NB4 (cell line): ENCODE results near the gene VEGFB.
A peak's percentile ranks its signal among the peaks of the same experiment; 100 is the strongest.

Source experiments
- DNase-seq: peaks from one replicate; pipeline ENCODE4 v3.0.0; 2010; ENCODE audit warnings: low read depth
- H3K4me3 ChIP-seq: one replicate; pipeline ENCODE4 v1.5.1; 2011; ENCODE audit warnings: mild to moderate bottlenecking, low read depth, low read length, moderate library complexity
- CTCF ChIP-seq: IDR thresholded peaks from one replicate; pipeline ENCODE4 v1.5.1; 2012; ENCODE audit warnings: low read depth, low read length
- MAX ChIP-seq: IDR thresholded peaks from 2 replicates; pipeline ENCODE4 v1.6.1; 2011; ENCODE audit warnings: low read depth, low read length
- MYC ChIP-seq: IDR thresholded peaks from 2 replicates; pipeline ENCODE4 v1.6.1; 2011; ENCODE audit warnings: low read depth, low read length
- POLR2A ChIP-seq: IDR thresholded peaks from 2 replicates; pipeline ENCODE4 v1.6.1; 2011; ENCODE audit warnings: mild to moderate bottlenecking; ENCODE audit not compliant: insufficient read length; ENCODE audit errors: extremely low read depth

VEGFB gene

GRCh38 chr11:64278576-64279190 lies 44.3 kb downstream of the VEGFB start:
- TF ChIP-seq CTCF, result no peak
- no peak for TF ChIP-seq MAX
- no peak for TF ChIP-seq POLR2A
- TF ChIP-seq MYC, result no peak
- DNase-seq, result no peak
- H3K4me3 ChIP-seq, result no peak overlapping the region

- no peak overlapping the region for H3K4me3 ChIP-seq
- TF ChIP-seq MYC (no peak), CTCF (no peak), MAX (no peak), POLR2A (no peak)
- DNase-seq, result no peak
Measured at GRCh38 chr11:64281957-64282770, 47.8 kb downstream of the VEGFB start.

- no peak for DNase-seq
- TF ChIP-seq MYC (no peak), CTCF (no peak), POLR2A (no peak), MAX (no peak)
- no peak overlapping the region for H3K4me3 ChIP-seq
Measured at GRCh38 chr11:64283092-64283491, 48.7 kb downstream of the VEGFB start.

- peak within 1 kb of the TSS; percentile 72 for H3K4me3 ChIP-seq
- peak; percentile 94 for DNase-seq
- TF ChIP-seq MAX (no peak), POLR2A (peak; percentile 56), CTCF (no peak), MYC (peak; percentile 7; the same call in 1 of the 2 replicates)
Measured at GRCh38 chr11:64284048-64284961, 49.9 kb downstream of the VEGFB start, which contains the start of gene BAD. BAD (minus strand) TSS chr11:64284665; CDS start chr11:64284368, 297 bp downstream.

- H3K4me3 ChIP-seq, result peak within 1 kb of the TSS; percentile 72
- TF ChIP-seq MAX, result no peak
- TF ChIP-seq MYC, result no peak; the same call in 1 of the 2 replicates
- peak; percentile 41 for TF ChIP-seq POLR2A
- TF ChIP-seq CTCF, result no peak
- DNase-seq, result peak; percentile 84
Measured at GRCh38 chr11:64284962-64285884, 50.8 kb downstream of the VEGFB start, which contains the start of gene GPR137. GPR137 (plus strand) TSS chr11:64285848; CDS start chr11:64286525, 677 bp downstream.
